IMR-90 (cell line): ENCODE measurements around the gene UNC93A. TPM values are rescaled to one million over a fixed set of nuclear protein-coding genes. Genes with fewer than 3 reads are reported as not detected.

Source experiments
- ATAC-seq: fragments of 200-7000 bp; cut with Tn5 transposase; 2 replicates; pipeline ENCODE4 v1.9.1; 2020; ENCODE audit warnings: low read depth, mild to moderate bottlenecking, moderate library complexity
- BruUV-seq: library from RNA; stranded (reverse); fragments of 400-500 nt; replicated peaks from 2 replicates; lab custom pipeline; 2021; lab: Mats Ljungman, UMichigan
- CTCF ChIA-PET: fragments of 300-600 bp; formaldehyde crosslinking; extraction: SDS; loops from one replicate; lab custom pipeline; 2021; ENCODE audit warnings: antibody characterized with exemption; lab: Yijun Ruan, JAX
- POLR2A ChIA-PET: fragments of 300-600 bp; sonication (Branson Sonifier 250); formaldehyde crosslinking; loops from one replicate; lab custom pipeline; 2022; ENCODE audit warnings: antibody characterized with exemption; ENCODE audit not compliant: unreplicated experiment; lab: Charles Lee
- DNase-seq: peaks from one replicate; pipeline ENCODE4 v3.0.0; 2013
- H2AFZ ChIP-seq: replicated peaks from 2 replicates; pipeline ENCODE3; 2013; ENCODE audit warnings: low read length, mild to moderate bottlenecking; ENCODE audit not compliant: poor library complexity
- H2AK5ac ChIP-seq: 2 replicates; pipeline ENCODE4 v1.6.1; 2013; ENCODE audit warnings: low read depth, low read length, inconsistent platforms
- H2AK9ac ChIP-seq: replicated peaks from 2 replicates; pipeline ENCODE3; 2013; ENCODE audit warnings: mild to moderate bottlenecking, low read depth, low read length, moderate library complexity; ENCODE audit not compliant: poor library complexity
- H2BK120ac ChIP-seq: 2 replicates; pipeline ENCODE4 v1.6.1; 2013; ENCODE audit warnings: low read depth, low read length, inconsistent platforms
- H2BK15ac ChIP-seq: 3 replicates; pipeline ENCODE4 v1.6.1; 2013; ENCODE audit warnings: low read depth, low read length, inconsistent platforms
- H2BK20ac ChIP-seq: 2 replicates; pipeline ENCODE4 v1.6.1; 2013; ENCODE audit warnings: low read depth, mild to moderate bottlenecking, inconsistent platforms, low read length, moderate library complexity
- H2BK5ac ChIP-seq: 2 replicates; pipeline ENCODE4 v1.6.1; 2013; ENCODE audit warnings: mild to moderate bottlenecking, low read depth, low read length, inconsistent platforms; ENCODE audit not compliant: poor library complexity, severe bottlenecking
- H3K14ac ChIP-seq: replicated peaks from 2 replicates; pipeline ENCODE4 v1.6.1; 2013; ENCODE audit warnings: low read depth, low read length, inconsistent platforms
- H3K18ac ChIP-seq: 2 replicates; pipeline ENCODE4 v1.6.1; 2013; ENCODE audit warnings: low read depth, low read length, control low read depth
- H3K23ac ChIP-seq: 2 replicates; pipeline ENCODE4 v1.6.1; 2013; ENCODE audit warnings: low read depth, low read length, inconsistent platforms
- H3K27ac ChIP-seq: 2 replicates; pipeline ENCODE4 v1.5.1; 2013; ENCODE audit warnings: mild to moderate bottlenecking, control low read depth, low read length; ENCODE audit not compliant: insufficient read depth
- H3K27me3 ChIP-seq: 2 replicates; pipeline ENCODE4 v1.6.1; 2013; ENCODE audit warnings: low read length; ENCODE audit not compliant: control insufficient read depth, insufficient read depth
- H3K36me3 ChIP-seq: 2 replicates; pipeline ENCODE4 v1.6.1; 2013; ENCODE audit warnings: low read length, mixed read lengths; ENCODE audit not compliant: control insufficient read depth, insufficient read depth
- H3K4ac ChIP-seq: 2 replicates; pipeline ENCODE4 v1.6.1; 2013; ENCODE audit warnings: low read depth, low read length, inconsistent platforms
- H3K4me1 ChIP-seq: 2 replicates; pipeline ENCODE4 v1.6.1; 2013; ENCODE audit warnings: low read length, mixed read lengths; ENCODE audit not compliant: control insufficient read depth, insufficient read depth
- H3K4me2 ChIP-seq: 2 replicates; pipeline ENCODE4 v1.6.1; 2013; ENCODE audit warnings: low read depth, mild to moderate bottlenecking, control low read depth, low read length, moderate library complexity
- H3K4me3 ChIP-seq: 2 replicates; pipeline ENCODE4 v1.5.1; 2013; ENCODE audit warnings: low read depth, mild to moderate bottlenecking, control low read depth, low read length, moderate library complexity; ENCODE audit not compliant: insufficient read depth
- H3K56ac ChIP-seq: 2 replicates; pipeline ENCODE4 v1.6.1; 2013; ENCODE audit warnings: low read length, inconsistent platforms; ENCODE audit not compliant: insufficient read depth; ENCODE audit errors: extremely low read depth
- H3K79me1 ChIP-seq, 2 experiments: 2 replicates each; pipeline ENCODE4 v1.6.1; 2013; ENCODE audit warnings: low read length in 2 of 2, inconsistent platforms in 1 of 2, low read depth in 1 of 2
- H3K9ac ChIP-seq: 2 replicates; pipeline ENCODE4 v1.6.1; 2013; ENCODE audit warnings: low read depth, low read length, control low read depth
- H3K9me1 ChIP-seq: 2 replicates; pipeline ENCODE4 v1.6.1; 2013; ENCODE audit warnings: low read length, inconsistent platforms; ENCODE audit not compliant: insufficient read depth
- H3K9me3 ChIP-seq: 2 replicates; pipeline ENCODE4 v1.6.1; 2013; ENCODE audit warnings: low read length; ENCODE audit not compliant: control insufficient read depth, insufficient read depth
- H4K20me1 ChIP-seq: 2 replicates; pipeline ENCODE4 v1.6.1; 2013; ENCODE audit warnings: low read length, inconsistent platforms; ENCODE audit not compliant: insufficient read depth
- H4K5ac ChIP-seq: 2 replicates; pipeline ENCODE4 v1.6.1; 2013; ENCODE audit warnings: mild to moderate bottlenecking, low read depth, low read length, control low read depth
- H4K8ac ChIP-seq, 2 experiments: 2 replicates each; pipeline ENCODE4 v1.6.1; 2013; ENCODE audit warnings: low read depth in 2 of 2, low read length in 2 of 2, control low read depth in 1 of 2, inconsistent platforms in 1 of 2
- H4K91ac ChIP-seq: 2 replicates; pipeline ENCODE4 v1.6.1; 2013; ENCODE audit warnings: low read depth, low read length, inconsistent platforms; ENCODE audit not compliant: insufficient read depth
- BHLHE40 ChIP-seq: fragments of 150-350 bp; IDR thresholded peaks from 2 replicates; pipeline ENCODE4 v1.6.1; 2016; ENCODE audit warnings: mild to moderate bottlenecking, low read depth, low read length
- CEBPB ChIP-seq: IDR thresholded peaks from 2 replicates; pipeline ENCODE4 v1.6.1; 2012; ENCODE audit warnings: low read depth, low read length, improper control_type of control experiment
- CHD1 ChIP-seq: IDR thresholded peaks from 2 replicates; pipeline ENCODE4 v1.6.1; 2012; ENCODE audit warnings: low read depth, low read length, improper control_type of control experiment
- FOS ChIP-seq: fragments of 150-350 bp; IDR thresholded peaks from 2 replicates; pipeline ENCODE4 v1.6.1; 2016; ENCODE audit warnings: low read depth, low read length
- MAFK ChIP-seq: IDR thresholded peaks from 2 replicates; pipeline ENCODE4 v1.6.1; 2012; ENCODE audit warnings: low read depth, low read length, improper control_type of control experiment
- MAZ ChIP-seq: IDR thresholded peaks from 2 replicates; pipeline ENCODE4 v1.6.1; 2012; ENCODE audit warnings: low read depth, mild to moderate bottlenecking, low read length, improper control_type of control experiment, moderate library complexity, borderline replicate concordance
- MXI1 ChIP-seq: IDR thresholded peaks from 2 replicates; pipeline ENCODE4 v1.6.1; 2012; ENCODE audit warnings: low read depth, mild to moderate bottlenecking, low read length, moderate library complexity, borderline replicate concordance
- NFE2L2 ChIP-seq: fragments of 150-350 bp; IDR thresholded peaks from 2 replicates; pipeline ENCODE4 v1.6.1; 2016; ENCODE audit warnings: low read depth, mild to moderate bottlenecking, low read length
- POLR2A ChIP-seq: IDR thresholded peaks from 2 replicates; pipeline ENCODE4 v1.6.1; 2012; ENCODE audit warnings: mild to moderate bottlenecking, low read depth, low read length
- RAD21 ChIP-seq: IDR thresholded peaks from 2 replicates; pipeline ENCODE4 v1.6.1; 2012; ENCODE audit warnings: low read length, improper control_type of control experiment
- RCOR1 ChIP-seq: IDR thresholded peaks from 2 replicates; pipeline ENCODE4 v1.6.1; 2012; ENCODE audit warnings: mild to moderate bottlenecking, low read length, improper control_type of control experiment; ENCODE audit not compliant: insufficient replicate concordance
- RFX5 ChIP-seq: IDR thresholded peaks from 2 replicates; pipeline ENCODE4 v1.8.0; 2012; ENCODE audit warnings: low read depth, mild to moderate bottlenecking, low read length, moderate library complexity
- SMC3 ChIP-seq: fragments of 150-350 bp; IDR thresholded peaks from 2 replicates; pipeline ENCODE4 v1.6.1; 2016; ENCODE audit warnings: low read depth, mild to moderate bottlenecking, antibody characterized with exemption, low read length, moderate library complexity
- USF2 ChIP-seq: fragments of 150-350 bp; IDR thresholded peaks from 2 replicates; pipeline ENCODE4 v1.6.1; 2017; ENCODE audit warnings: mild to moderate bottlenecking, antibody characterized with exemption, low read length, low read depth
- dilution Hi-C: fragments of 300-500 bp; cut with HindIII; formaldehyde crosslinking; loops from one replicate; pipeline ENCODE4 v1.14.3; 2018; ENCODE audit warnings: low sequenced_read_pairs; ENCODE audit not compliant: unreplicated experiment
- in situ Hi-C: fragments of 300-500 bp; cut with MboI; formaldehyde crosslinking; loops from 3 replicates; pipeline ENCODE4 v1.14.3; 2019; ENCODE audit warnings: low sequenced_read_pairs, inconsistent platforms, mixed read lengths
- intact Hi-C: fragments of 100-400 bp; cut with micrococcal nuclease; formaldehyde crosslinking; loops from 2 replicates; pipeline ENCODE4 v1.10.0; 2022
- polyA plus RNA-seq, 3 experiments: library from polyadenylated mRNA; depleted of rRNA; stranded (reverse); fragments of >200 nt; gene quantifications; 2 replicates each; pipeline ENCODE4 v1.2.3, GENCODE V29; 2012; ENCODE audit warnings: low replicate concordance in 1 of 3
- total RNA-seq: library from RNA; depleted of rRNA; stranded (reverse); fragments of >200 nt; gene quantifications from 2 replicates; pipeline ENCODE4 v1.2.3, GENCODE V29; 2012
- TF ChIP-seq, protein P1 (sequence below): fragments of 150-350 bp; IDR thresholded peaks from 2 replicates; pipeline ENCODE4 v1.6.1; 2016; ENCODE audit warnings: low read depth, mild to moderate bottlenecking, low read length, moderate library complexity, borderline replicate concordance
- TF ChIP-seq, protein P2 (sequence below): conservative IDR thresholded peaks from 2 replicates; pipeline ENCODE4 v1.5.1; 2012; ENCODE audit warnings: mild to moderate bottlenecking, low read depth, low read length, improper control_type of control experiment

UNC93A gene
- total and polyA plus RNA-seq, 2 of the 4 experiments (the other 2 are of a cell fraction), result not detected

DNA sequence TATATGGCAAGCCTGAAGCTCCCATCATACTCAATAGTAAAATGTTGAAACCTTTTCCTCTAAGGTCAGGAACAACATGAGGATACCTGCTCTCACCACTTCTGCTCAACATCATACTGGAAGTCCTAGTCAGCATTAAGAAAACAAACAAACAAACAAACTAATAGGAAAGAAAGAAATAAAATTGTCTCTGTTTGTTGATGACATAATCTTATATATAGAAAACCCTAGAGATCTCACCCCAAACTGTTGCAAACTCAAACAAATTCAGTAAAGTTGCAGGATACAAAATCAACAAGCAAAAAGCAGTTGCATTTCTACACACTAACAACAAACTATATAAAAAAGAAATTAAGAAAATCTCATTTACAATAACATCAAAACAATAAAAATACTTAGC lies 54.2 kb downstream of the UNC93A start:
- no peak overlapping the region for H3K4me3 ChIP-seq
- H3K9ac ChIP-seq, result no peak overlapping the region
- H2BK5ac ChIP-seq, result no peak overlapping the region
- dilution Hi-C loops, result no loop called here
- H3K4me1 ChIP-seq, result no peaks in the 10 kb centered on the region
- no peak overlapping the region for H4K8ac ChIP-seq
- no peak overlapping the region for H2BK20ac ChIP-seq
- no peak overlapping the region for H2AFZ ChIP-seq
- H3K4ac ChIP-seq, result no peak overlapping the region
- no peak overlapping the region for H3K23ac ChIP-seq
- in situ Hi-C loops, result no loop called here
- ATAC-seq, result no peak
- no peak overlapping the region for H4K5ac ChIP-seq
- no peaks in the 10 kb centered on the region for H3K27me3 ChIP-seq
- no peak overlapping the region for H2BK15ac ChIP-seq
- ChIA-PET CTCF (no interaction called here), POLR2A (no interaction called here)
- H4K20me1 ChIP-seq, result no peaks in the 10 kb centered on the region
- H3K36me3 ChIP-seq, result no peaks in the 10 kb centered on the region
- no peak overlapping the region for H3K27ac ChIP-seq
- H3K4me2 ChIP-seq, result no peak overlapping the region
- H2BK120ac ChIP-seq, result no peak overlapping the region
- no peaks in the 10 kb centered on the region for H3K9me1 ChIP-seq
- BruUV-seq, result no TSS peak
- H3K56ac ChIP-seq, result no peak overlapping the region
- H2AK5ac ChIP-seq, result no peak overlapping the region
- no peaks in the 10 kb centered on the region for H3K79me1 ChIP-seq
- no peak overlapping the region for H4K91ac ChIP-seq
- H2AK9ac ChIP-seq, result no peak overlapping the region
- H3K14ac ChIP-seq, result no peak overlapping the region
- DNase-seq, result no peak
- TF ChIP-seq NFE2L2 (no peak), RAD21 (no peak), FOS (no peak), MAZ (no peak), CEBPB (no peak), MAFK (no peak), POLR2A (no peak), CHD1 (no peak), USF2 (no peak), SMC3 (no peak), BHLHE40 (no peak), MXI1 (no peak), RFX5 (no peak), RCOR1 (no peak)
- TF ChIP-seq, protein P1, sequence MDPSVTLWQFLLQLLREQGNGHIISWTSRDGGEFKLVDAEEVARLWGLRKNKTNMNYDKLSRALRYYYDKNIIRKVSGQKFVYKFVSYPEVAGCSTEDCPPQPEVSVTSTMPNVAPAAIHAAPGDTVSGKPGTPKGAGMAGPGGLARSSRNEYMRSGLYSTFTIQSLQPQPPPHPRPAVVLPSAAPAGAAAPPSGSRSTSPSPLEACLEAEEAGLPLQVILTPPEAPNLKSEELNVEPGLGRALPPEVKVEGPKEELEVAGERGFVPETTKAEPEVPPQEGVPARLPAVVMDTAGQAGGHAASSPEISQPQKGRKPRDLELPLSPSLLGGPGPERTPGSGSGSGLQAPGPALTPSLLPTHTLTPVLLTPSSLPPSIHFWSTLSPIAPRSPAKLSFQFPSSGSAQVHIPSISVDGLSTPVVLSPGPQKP, result no peak
- TF ChIP-seq, protein P2, sequence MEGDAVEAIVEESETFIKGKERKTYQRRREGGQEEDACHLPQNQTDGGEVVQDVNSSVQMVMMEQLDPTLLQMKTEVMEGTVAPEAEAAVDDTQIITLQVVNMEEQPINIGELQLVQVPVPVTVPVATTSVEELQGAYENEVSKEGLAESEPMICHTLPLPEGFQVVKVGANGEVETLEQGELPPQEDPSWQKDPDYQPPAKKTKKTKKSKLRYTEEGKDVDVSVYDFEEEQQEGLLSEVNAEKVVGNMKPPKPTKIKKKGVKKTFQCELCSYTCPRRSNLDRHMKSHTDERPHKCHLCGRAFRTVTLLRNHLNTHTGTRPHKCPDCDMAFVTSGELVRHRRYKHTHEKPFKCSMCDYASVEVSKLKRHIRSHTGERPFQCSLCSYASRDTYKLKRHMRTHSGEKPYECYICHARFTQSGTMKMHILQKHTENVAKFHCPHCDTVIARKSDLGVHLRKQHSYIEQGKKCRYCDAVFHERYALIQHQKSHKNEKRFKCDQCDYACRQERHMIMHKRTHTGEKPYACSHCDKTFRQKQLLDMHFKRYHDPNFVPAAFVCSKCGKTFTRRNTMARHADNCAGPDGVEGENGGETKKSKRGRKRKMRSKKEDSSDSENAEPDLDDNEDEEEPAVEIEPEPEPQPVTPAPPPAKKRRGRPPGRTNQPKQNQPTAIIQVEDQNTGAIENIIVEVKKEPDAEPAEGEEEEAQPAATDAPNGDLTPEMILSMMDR, result no peak
- H3K9me3 ChIP-seq, result peaks cover 24% of the 10 kb centered on the region
- H3K18ac ChIP-seq, result no peak overlapping the region
- intact Hi-C loops, result no loop called here
